Panc1 (cell line): ENCODE measurements around the gene FAM241B. TPM values are rescaled to one million over a fixed set of nuclear protein-coding genes. Genes with fewer than 3 reads are reported as not detected.

Experiments used
- ATAC-seq: fragments of 200-7000 bp; cut with Tn5 transposase; 2 replicates; pipeline ENCODE4 v1.9.1; 2020; ENCODE audit warnings: mild to moderate bottlenecking, moderate library complexity
- BruUV-seq: library from RNA; stranded (reverse); fragments of 400-500 nt; replicated peaks from 2 replicates; lab custom pipeline; 2021; lab: Mats Ljungman, UMichigan
- CTCF ChIA-PET: fragments of 300-600 bp; sonication (Branson Sonifier 250); formaldehyde crosslinking; loops from one replicate; lab custom pipeline; 2022; ENCODE audit warnings: antibody characterized with exemption; lab: Charles Lee
- POLR2A ChIA-PET: fragments of 300-600 bp; sonication (Branson Sonifier 250); formaldehyde crosslinking; loops from one replicate; lab custom pipeline; 2022; ENCODE audit warnings: antibody characterized with exemption; lab: Charles Lee
- DNase-seq: peaks from one replicate; pipeline ENCODE4 v3.0.0-alpha.2; 2010; ENCODE audit warnings: low read depth, low spot score
- H3K27ac ChIP-seq: 2 replicates; pipeline ENCODE4 v1.5.1; 2011; ENCODE audit warnings: mild to moderate bottlenecking, low read length, inconsistent platforms
- H3K27me3 ChIP-seq: fragments of 200-500 bp; sonication (Bioruptor generic); 2 replicates; pipeline ENCODE4 v1.6.0; 2014; ENCODE audit warnings: low read length, inconsistent platforms; ENCODE audit not compliant: control insufficient read depth, insufficient read depth
- H3K36me3 ChIP-seq: fragments of 200-500 bp; sonication (Bioruptor generic); 2 replicates; pipeline ENCODE4 v1.5.1; 2014; ENCODE audit warnings: inconsistent platforms, mild to moderate bottlenecking, low read length, moderate library complexity; ENCODE audit not compliant: control insufficient read depth, insufficient read depth
- H3K4me1 ChIP-seq: 2 replicates; pipeline ENCODE4 v1.5.1; 2011; ENCODE audit warnings: inconsistent platforms, mild to moderate bottlenecking, low read length, moderate library complexity; ENCODE audit not compliant: control insufficient read depth, insufficient read depth
- H3K4me3 ChIP-seq, 2 experiments: 2 replicates each; pipeline ENCODE4 v1.5.1; 2011 to 2012; ENCODE audit warnings: low read depth in 2 of 2, low read length in 2 of 2, mild to moderate bottlenecking in 2 of 2, inconsistent platforms in 1 of 2, moderate library complexity in 1 of 2
- H3K9me3 ChIP-seq: fragments of 200-500 bp; sonication (Bioruptor generic); 2 replicates; pipeline ENCODE4 v1.5.1; 2014; ENCODE audit warnings: low read depth, mild to moderate bottlenecking, inconsistent platforms, low read length, moderate library complexity; ENCODE audit not compliant: control insufficient read depth, insufficient read depth
- CTCF ChIP-seq: fragments of 450-650 bp; IDR thresholded peaks from 2 replicates; pipeline ENCODE4 v1.5.1; 2017; ENCODE audit warnings: mild to moderate bottlenecking
- POLR2AphosphoS5 ChIP-seq: IDR thresholded peaks from 2 replicates; pipeline ENCODE4 v1.6.1; 2012; ENCODE audit warnings: mild to moderate bottlenecking, low read depth, low read length, moderate library complexity
- REST ChIP-seq, 2 experiments: IDR thresholded peaks; 2 replicates each; pipeline ENCODE4 v1.6.1; 2011 to 2012; ENCODE audit warnings: low read depth in 2 of 2, control low read depth in 1 of 2, low read length in 1 of 2, mild to moderate bottlenecking in 1 of 2, moderate library complexity in 1 of 2; ENCODE audit not compliant: insufficient read depth in 1 of 2
- SIN3A ChIP-seq: IDR thresholded peaks from 2 replicates; pipeline ENCODE4 v1.6.1; 2012; ENCODE audit warnings: low read depth, mild to moderate bottlenecking, low read length, moderate library complexity, borderline replicate concordance; ENCODE audit not compliant: insufficient read depth
- TCF7L2 ChIP-seq: IDR thresholded peaks from 2 replicates; pipeline ENCODE4 v1.6.1; 2011; ENCODE audit warnings: mild to moderate bottlenecking, low read depth, low read length, inconsistent platforms
- in situ Hi-C: cut with HindIII; loops from 2 replicates; pipeline ENCODE4 v1.10.0; 2016; ENCODE audit warnings: low sequenced_read_pairs, low pct_unique_long_range_greater_than_20kb
- intact Hi-C: fragments of 100-400 bp; cut with micrococcal nuclease; formaldehyde crosslinking; loops from one replicate; pipeline ENCODE4 v1.10.0; 2022; ENCODE audit not compliant: unreplicated experiment
- total RNA-seq: library from RNA; stranded (reverse); gene quantifications from one replicate; pipeline ENCODE4 v1.2.1, GENCODE V29; 2021; ENCODE audit not compliant: unreplicated experiment

FAM241B gene
- total RNA-seq, 1 experiment from 2014 or later, result 29.1 TPM

GRCh38 chr10:69681436-69681835, 51.4 kb downstream of the FAM241B start:
- BruUV-seq, result no TSS peak
- H3K36me3 ChIP-seq, result no peaks in the 10 kb centered on the region
- ATAC-seq, result no peak
- no peaks in the 10 kb centered on the region for H3K4me1 ChIP-seq
- peaks cover 45% of the 10 kb centered on the region for H3K27me3 ChIP-seq
- no peak for DNase-seq
- no peaks in the 10 kb centered on the region for H3K9me3 ChIP-seq
- no peak overlapping the region for H3K27ac ChIP-seq
- ChIA-PET CTCF (no interaction called here), POLR2A (no interaction called here)
- in situ Hi-C loops (no loop called here), intact Hi-C loops (no loop called here)
- TF ChIP-seq REST (IDR thresholded peaks at IDR 0.05; ENCODE audit: insufficient read depth in 1 of 2, low read depth in 2 of 2, low read length in 1 of 2), result no peak
- TF ChIP-seq SIN3A, result no peak
- no peak for TF ChIP-seq TCF7L2
- TF ChIP-seq POLR2AphosphoS5, result no peak
- TF ChIP-seq CTCF, result no peak
- no peak overlapping the region for H3K4me3 ChIP-seq

GRCh38 chr10:69682955-69683474, 53.0 kb downstream of the FAM241B start:
- CTCF ChIA-PET, result interaction anchor here (0.5 kb wide), 1 partner anchor 226 kb away, joined by 3 read pairs; no protein-coding TSS in a partner anchor
- H3K27me3 ChIP-seq, result peaks cover 35% of the 10 kb centered on the region
- no peak overlapping the region for H3K27ac ChIP-seq
- no peaks in the 10 kb centered on the region for H3K36me3 ChIP-seq
- DNase-seq (no peak), ATAC-seq (no peak)
- TF ChIP-seq SIN3A, result no peak
- TF ChIP-seq CTCF, result no peak
- BruUV-seq, result no TSS peak
- intact Hi-C loops (no loop called here), in situ Hi-C loops (no loop called here)
- POLR2A ChIA-PET, result interaction anchor here (0.6 kb wide), 1 partner anchor 276 kb away, joined by 3 read pairs; no protein-coding TSS in a partner anchor
- no peaks in the 10 kb centered on the region for H3K4me1 ChIP-seq
- H3K4me3 ChIP-seq, result no peak overlapping the region
- H3K9me3 ChIP-seq, result no peaks in the 10 kb centered on the region

Other genes starting within 250 kb of the FAM241B start
- 0.21 TPM for gene TACR2, start 213.3 kb upstream of the FAM241B start, total RNA-seq
- gene TSPAN15, start 178.8 kb upstream of the FAM241B start, total RNA-seq, result 199 TPM
- not detected for gene NEUROG3, start 56.8 kb upstream of the FAM241B start, total RNA-seq
- gene COL13A1, start 171.7 kb downstream of the FAM241B start, total RNA-seq, result 1.0 TPM